Middle frontal gyrus (tissue), 1 donor: Measurements from ENCODE around the gene CTNNB1.
"Not testable (repeated sequence)": the region's sequence is repeated elsewhere in the genome, so short reads cannot be mapped to it uniquely, and the experiment has no call there.

Source experiments
- DNase-seq: peaks from one replicate; pipeline ENCODE4 v3.0.0-alpha.2; 2015; ENCODE audit warnings: low spot score; ENCODE audit errors: extremely low spot score

Gene CTNNB1

GRCh38 chr3:41251593-41251992 lies 52.3 kb downstream of the CTNNB1 start:
- no peak for DNase-seq

GRCh38 chr3:41258239-41258800 lies 59.0 kb downstream of the CTNNB1 start:
- DNase-seq, result no peak

DNA sequence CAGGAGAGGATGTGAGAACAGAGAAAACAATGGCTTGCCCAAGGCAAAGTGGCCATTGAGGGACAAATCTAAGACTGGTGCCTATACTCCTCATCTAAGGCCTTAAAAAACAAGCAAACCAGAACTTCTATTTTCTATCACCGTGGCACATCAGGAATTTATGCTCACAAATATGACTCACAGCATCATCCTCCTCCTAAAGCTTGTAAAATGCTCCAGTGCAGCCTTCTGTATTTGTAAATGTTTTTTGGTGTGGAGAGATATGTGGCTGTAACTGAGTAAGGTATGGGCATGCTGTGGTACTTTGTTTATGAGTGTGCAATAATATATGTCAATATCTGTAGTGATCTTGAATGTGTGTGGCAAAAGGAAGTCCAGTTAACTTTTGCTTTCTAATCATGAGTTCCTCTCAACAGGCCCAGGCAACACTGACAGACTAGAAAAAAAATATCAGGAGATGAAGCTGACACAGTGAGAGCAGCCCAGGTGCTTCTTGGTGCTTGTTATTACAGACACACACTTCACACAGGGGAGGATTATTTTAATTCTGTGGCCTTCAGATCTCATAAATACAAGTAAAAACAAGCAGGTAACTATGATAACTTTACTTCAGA lies 60.3 kb downstream of the CTNNB1 start:
- DNase-seq, result no peak

DNA sequence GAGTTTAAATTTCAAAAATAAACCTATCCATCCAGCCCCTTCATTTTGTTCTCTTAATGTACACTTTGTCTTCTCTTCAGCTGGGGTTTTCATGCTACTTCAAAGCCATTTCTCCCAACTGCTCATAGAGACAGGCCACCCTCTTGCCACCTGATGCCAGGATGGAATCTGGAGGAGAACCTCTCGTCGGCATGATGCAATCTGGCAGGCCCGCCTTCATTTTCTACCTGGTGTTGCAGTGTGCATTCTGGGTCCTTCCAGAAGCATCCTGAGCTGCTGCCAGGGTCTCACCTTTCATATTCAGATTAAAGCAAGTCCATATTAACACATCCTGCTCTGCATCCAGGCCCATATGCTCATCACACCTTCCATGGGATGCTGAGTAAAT lies 60.8 kb downstream of the CTNNB1 start:
- DNase-seq, result no peak

DNA sequence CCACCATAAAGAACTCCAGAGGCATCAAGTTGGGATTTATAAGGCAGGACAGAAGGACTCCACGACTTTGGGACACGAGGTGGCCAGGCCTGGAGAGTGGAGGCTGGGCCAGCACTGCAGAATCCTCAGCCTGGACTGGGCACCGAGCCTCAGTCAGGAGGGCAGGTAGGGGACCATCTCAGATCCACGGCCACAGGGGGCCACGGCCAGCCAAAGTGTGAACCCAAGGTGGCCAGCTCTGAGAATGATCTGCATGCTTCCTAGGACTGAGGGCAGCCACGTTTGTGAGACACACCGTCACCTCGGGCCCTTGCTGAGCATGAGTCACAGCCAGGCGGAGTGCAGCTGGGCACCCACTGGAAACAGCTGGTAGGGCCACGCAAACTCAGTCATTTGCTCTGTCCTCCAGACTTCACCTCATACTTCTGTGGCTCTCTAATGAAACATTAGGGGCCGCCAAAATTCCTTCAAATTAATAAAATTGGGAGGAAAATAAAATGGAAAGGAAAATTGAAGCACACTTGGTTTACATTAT lies 65.8 kb downstream of the CTNNB1 start:
- DNase-seq, result no peak

- no peak for DNase-seq
Observed at GRCh38 chr3:41265823-41266273, 66.5 kb downstream of the CTNNB1 start.

DNA sequence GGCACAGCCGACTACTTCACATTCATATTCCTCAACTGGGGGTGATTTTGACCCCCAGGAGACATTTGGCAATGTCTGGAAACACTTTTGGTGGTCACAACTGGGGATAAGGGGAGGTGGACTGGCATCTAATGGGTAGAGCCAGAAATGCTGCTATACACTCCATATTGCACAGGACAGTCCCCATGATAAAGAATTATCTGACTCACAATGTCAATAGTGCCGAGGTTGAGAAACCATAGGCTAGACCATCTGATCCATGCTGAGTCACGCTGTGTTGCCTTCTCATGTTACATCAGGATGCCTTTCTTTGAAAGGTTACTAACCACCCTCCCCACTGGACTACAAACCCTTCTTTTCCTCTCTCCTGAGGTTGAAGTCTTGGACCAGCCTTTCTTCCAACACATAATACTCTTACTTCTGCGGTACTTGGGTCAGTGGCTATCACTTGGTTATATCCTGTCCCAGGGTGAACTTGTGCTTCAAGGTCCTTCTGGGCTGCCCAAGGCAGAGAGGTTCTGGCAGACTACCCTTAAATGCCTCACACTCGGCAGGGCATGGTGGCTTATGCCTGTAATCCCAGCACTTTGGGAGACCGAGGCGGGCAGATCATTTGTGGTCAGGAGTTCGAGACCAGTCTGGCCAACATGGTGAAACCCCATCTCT lies 68.8 kb downstream of the CTNNB1 start:
- no peak for DNase-seq

GRCh38 chr3:41272667-41273066 lies 73.4 kb downstream of the CTNNB1 start:
- DNase-seq, result no peak

DNA sequence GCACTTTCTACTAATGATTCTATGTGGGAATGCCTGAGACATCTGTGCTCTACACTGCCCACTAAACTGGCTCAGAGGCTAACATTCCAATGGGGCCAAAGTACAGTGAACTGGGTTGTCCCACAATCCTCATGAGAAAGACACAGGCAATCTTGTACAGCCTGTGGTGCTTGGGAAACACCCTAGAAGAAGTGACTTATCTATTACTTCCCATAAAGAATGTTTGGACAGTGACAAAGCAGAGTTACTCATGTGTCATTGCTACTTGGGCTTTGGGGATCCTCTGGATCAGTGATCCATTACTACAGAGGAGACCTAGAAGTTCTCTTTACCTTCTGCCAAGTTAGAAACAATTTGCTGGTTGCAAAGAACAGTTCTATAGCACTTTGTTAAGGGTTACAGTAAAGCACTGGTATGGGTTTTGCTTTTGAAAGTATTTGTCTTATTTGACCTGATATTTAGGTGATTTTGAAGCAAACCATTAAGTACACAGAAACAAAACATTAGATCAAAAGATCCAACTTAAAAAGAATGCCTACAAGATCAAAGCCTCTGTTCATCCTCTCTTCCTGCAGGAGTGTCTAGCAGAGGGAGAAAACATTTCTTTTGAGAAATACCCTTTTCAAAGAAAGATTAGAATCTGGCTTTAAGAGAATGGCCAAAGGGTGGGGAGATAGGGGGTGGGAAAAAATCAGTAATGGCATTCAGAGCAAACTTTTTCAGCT lies 75.8 kb downstream of the CTNNB1 start:
- DNase-seq, result no peak

GRCh38 chr3:41276191-41276590 lies 76.9 kb downstream of the CTNNB1 start:
- no peak for DNase-seq

GRCh38 chr3:41277790-41278465 lies 78.6 kb downstream of the CTNNB1 start:
- DNase-seq, result no peak

- DNase-seq, result not testable (repeated sequence)
Observed at GRCh38 chr3:41284934-41285333, 85.6 kb downstream of the CTNNB1 start.

DNA sequence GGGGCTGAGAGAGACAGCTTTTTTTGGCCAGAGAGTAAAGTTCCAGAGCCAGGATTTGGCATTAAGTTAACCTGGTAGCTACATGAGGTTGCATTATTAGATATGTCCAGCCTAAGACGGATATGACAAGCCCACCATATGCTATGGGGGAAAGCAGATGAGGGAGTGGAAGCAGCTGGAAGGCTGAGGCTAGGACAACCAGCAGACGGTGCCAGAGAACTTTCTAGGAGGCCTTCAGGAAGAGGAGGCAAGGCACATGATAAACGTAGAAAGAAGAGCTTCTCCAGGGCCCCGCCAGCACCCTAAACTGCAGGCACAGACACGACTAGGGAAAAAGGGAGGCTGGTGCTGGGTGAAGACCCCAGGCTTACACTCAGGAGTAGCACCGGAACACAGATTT lies 87.0 kb downstream of the CTNNB1 start:
- DNase-seq, result no peak

DNA sequence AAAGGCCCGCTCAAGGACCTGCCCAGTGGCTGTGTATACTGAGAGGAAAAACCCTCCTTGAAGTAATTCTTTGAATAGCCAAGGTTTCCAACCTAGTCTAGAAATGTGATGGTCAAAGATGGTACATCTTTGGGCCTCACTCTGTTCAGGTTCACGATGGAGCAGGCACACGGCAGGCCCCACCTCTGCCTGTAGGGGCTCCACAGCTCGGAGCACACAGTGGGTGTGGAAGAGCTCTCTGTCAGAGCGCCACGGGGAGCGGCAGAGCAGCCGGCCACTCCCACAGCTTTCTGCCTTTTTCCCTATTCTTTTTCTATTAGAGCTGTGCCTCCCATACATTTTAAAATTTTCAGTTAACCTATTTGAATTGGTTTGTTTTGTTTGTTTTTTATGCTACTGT lies 89.5 kb downstream of the CTNNB1 start:
- DNase-seq, result no peak
